T follicular helper cell (primary cell): ENCODE measurements around the gene SHH.
A peak's percentile ranks its signal among the peaks of the same experiment; 100 is the strongest.

ENCODE experiments used
- DNase-seq: peaks from one replicate; pipeline ENCODE4 v3.0.0-alpha.2; 2020; ENCODE audit warnings: low read depth

SHH gene

DNA sequence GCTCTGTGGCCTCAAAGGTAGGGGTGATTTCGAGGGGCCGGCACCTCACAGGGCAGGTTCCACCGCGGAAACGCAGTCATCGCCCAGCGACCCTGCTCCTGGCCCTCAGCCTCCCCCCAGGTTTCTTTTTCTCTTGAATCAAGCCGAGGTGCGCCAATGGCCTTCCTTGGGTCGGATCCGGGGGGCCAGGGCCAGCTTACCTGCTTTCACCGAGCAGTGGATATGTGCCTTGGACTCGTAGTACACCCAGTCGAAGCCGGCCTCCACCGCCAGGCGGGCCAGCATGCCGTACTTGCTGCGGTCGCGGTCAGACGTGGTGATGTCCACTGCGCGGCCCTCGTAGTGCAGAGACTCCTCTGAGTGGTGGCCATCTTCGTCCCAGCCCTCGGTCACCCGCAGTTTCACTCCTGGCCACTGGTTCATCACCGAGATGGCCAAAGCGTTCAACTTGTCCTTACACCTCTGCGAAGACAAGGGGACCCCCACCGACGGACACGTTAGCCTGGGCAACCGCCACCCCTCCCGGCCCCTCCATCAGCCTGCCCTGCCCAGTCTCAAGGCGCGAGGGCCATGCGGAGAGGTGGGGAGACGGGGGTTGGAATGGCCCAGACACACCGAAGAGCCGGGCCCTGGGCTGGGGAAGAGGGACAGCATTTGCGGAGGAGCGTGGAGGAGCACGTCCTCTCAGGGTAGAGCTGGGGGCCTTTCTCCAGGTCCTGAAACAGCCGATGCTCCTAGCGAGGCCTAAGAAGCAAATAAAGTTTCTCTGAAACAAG, 6.0 kb downstream of the SHH start:
- no peak for DNase-seq

- no peak for DNase-seq
Measured at GRCh38 chr7:155805826-155806095, 6.5 kb downstream of the SHH start.

GRCh38 chr7:155804897-155805825, 7.1 kb downstream of the SHH start:
- DNase-seq = peak; percentile 51

- DNase-seq = no peak
Measured at GRCh38 chr7:155804431-155804831, 7.8 kb downstream of the SHH start.

- no peak for DNase-seq
Measured at GRCh38 chr7:155803418-155804376, 8.6 kb downstream of the SHH start.

DNA sequence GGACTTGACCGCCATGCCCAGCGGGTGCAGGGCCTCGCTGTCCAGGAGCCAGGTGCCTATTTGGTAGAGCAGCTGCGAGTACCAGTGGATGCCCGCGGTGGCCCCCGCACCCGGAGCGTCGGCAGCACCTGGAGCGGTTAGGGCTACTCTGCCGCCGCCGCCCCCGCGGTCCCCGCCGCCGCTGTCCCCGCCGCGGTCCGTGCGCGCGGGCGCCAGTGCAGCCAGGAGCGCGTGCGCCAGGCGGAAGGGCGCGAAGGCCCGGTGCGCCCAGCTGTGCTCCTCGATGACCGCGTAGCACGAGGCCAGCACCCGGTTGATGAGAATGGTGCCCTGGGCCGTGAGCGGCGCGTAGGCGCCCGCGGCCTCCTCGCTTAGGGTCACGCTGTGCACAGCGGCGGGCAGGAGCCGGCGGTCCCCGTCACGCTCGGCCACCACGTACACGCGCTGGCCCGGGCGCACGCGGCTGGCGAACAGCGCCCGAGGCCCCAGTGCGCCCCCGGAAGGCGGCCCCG, 9.3 kb downstream of the SHH start:
- no peak for DNase-seq

GRCh38 chr7:155802291-155802690, 10.0 kb downstream of the SHH start:
- no peak for DNase-seq

DNA sequence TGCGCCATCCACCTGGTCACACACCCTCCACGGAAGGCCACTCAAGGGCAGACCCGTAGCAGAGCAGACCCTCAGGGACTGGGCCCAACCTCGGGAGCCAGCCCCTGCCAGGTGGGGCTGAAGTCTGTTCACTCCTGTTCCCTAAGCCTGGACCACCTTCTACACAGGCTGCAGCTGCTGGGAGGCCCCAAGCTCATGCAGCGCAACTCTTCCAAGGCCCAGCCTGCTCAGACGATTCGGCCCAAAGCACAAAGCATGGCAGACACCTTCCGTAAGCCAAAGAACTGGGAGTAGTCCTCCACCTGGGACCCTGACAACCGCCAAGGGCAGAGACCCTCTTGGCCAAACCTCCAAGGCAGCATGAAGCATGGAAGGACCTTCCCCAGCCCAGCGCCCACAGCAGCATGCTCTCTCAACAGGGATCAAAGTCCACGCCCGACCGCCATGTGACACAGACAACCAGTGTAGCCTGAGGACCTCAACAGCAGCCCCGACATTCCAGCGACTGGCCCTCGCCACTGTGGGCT, 11.5 kb downstream of the SHH start:
- DNase-seq = no peak

DNA sequence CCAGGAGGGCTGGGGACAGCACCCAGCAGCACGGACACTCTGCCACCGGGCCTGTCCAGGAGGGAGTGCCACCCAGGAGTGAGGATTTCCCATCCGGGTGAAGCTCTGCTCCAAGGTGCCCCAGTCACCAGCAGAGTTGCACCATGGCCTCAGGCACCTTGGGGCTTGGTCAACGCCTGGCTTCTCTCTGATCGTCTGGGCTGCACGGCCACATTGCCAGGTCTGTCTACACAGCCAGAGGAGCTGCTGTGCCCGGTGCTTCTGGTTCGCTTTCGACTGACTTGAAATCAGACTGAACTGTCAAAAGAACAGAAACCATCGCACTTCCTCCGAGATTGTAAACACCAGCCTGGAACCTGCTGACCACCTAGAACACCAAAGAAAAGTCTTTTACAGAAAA, 12.0 kb downstream of the SHH start:
- no peak for DNase-seq

GRCh38 chr7:155799514-155799913, 12.7 kb downstream of the SHH start:
- DNase-seq = no peak

GRCh38 chr7:155798673-155799439, 13.4 kb downstream of the SHH start:
- no peak for DNase-seq

DNA sequence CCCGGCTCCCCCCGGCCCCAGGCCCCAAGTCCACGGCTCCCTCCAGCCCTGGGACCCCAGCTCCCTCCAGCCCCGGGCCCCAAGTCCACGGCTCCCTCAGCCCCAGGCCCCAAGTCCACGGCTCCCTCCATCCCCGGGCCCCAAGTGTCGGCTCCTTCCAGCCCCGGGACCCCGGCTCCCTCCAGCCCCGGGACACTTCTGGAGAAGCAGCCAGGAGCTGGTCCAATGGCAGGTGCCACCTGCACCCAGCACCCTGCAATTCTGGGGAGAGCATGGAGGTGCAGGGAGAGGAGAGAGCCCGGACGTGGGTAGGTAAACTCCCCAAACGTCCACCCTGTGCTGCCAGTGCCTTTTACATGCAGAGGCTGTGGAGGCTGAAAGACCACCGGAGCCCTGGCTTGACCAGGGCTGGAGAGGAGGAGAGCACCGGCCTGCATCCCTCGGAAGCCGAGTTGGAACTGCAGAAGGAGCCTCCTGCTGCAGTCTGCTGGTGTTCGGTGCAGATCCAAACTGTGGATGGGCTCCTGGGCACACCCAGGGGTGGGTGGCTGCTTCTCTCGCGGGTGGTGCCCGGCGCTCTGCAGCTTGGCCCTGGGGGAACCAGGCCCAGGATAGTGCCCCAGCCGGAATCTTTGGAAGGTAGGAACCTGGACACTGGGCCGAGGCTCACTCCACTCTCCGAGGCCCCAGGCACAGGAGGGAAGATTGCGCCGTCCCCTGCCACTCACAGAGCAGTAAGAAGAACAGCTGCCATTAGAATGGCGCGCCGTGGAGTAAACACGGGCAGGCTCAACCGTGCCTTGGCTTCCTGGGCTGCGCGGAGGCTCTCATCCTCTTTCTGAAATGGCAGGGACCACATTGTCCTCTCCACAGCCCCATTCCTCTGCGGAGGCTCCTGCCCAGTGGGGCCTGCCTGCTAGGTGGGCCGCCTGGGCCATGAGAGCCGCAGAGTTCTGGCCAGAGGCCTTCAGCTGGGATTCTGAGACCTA, 14.7 kb downstream of the SHH start:
- no peak for DNase-seq

- peak; percentile 44 for DNase-seq
Measured at GRCh38 chr7:155796381-155797261, 15.6 kb downstream of the SHH start.

- no peak for DNase-seq
Measured at GRCh38 chr7:155795951-155796350, 16.3 kb downstream of the SHH start.

DNA sequence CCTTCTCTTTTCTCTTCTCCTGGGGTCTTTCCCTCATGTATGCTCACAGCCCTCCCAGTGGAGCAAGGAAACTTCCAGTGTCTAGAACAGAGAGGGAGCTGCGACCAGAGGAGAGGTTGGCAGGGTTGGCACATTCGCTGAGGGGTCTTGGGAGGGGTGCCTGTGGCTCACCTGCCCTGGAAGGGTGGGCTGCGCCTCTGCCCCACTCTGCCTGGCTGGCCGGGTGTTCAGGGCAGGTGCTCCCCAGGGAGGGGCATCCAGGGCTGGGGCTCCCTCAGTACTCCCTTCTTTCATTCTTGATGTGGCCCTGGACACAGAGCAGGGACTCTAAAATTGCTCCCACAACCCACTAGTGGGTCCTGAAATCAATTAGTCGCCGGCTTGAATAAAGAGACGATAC, 16.9 kb downstream of the SHH start:
- DNase-seq = no peak

DNA sequence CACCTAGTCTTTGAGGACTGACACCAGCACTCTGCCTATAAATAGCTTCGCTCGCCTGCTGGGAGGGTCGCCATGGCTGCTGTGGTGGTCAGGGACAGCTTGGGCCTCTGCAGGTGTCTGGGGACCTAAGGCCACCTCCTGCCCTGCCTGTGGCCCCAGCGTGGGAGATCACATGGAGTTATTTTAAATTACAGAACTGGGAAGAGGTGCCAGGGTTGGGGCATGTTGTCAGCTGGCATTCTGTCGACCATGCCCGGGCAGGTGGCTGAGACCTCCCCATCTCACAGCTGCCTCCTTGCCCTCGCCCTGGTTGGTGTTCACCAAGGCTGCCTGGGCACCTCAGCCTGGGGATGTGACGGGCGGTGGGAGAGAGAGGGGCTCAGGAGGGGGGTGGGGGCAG, 18.1 kb downstream of the SHH start:
- DNase-seq = no peak

GRCh38 chr7:155793720-155794119, 18.5 kb downstream of the SHH start:
- DNase-seq = no peak

- DNase-seq = no peak
Measured at GRCh38 chr7:155792999-155793560, 19.2 kb downstream of the SHH start.
